ENCODE results near the gene CRTC1.

Gene CRTC1

DNA sequence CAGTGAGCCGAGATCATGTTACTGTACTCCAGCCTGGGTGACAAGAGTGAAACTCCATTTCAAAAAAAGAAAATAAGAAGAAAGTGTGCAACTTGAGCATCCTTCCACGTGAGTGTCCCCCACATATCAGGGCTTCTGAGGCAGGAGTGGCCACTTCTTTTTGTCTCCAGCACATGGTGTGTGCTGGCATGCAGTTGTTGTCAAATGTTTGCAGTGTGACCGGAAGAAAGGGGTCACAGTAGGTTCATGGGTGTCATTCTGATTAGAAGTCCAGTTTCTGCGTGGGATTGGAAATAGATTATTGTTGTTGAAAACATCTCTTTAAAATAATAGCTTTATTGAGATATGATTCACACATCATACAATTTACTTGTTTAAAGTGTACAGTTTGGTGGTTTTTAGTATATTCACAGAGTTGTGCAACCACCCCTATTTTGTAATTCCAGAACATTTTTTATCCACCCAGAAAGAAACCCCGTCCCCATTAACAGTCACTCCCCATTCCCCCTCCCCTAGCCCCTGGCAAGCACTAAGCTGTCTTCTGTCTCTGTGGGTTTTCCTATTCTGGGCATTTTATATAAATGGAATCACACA lies 2.2 kb downstream of the CRTC1 start:
- Histone ChIP-seq H3K27ac (ENCODE audit: low read length) (no peak overlapping the region), H3K79me2 (ENCODE audit: insufficient read depth, low read length) (peaks cover 26% of the 10 kb centered on the region), H3K9ac (ENCODE audit: low read depth, low read length) (no peak overlapping the region), H3K27me3 (ENCODE audit: insufficient read depth, low read length, poor library complexity) (no peaks in the 10 kb centered on the region), H3K4me2 (ENCODE audit: insufficient read depth, low read length) (no peak overlapping the region), H4K20me1 (ENCODE audit: insufficient read depth, low read length) (peaks cover 20% of the 10 kb centered on the region; the same call in 1 of the 2 replicates), H3K36me3 (ENCODE audit: insufficient read depth, low read length) (no peaks in the 10 kb centered on the region), H3K9me3 (ENCODE audit: insufficient read depth, low read length, severe bottlenecking) (no peaks in the 10 kb centered on the region), H2AFZ (ENCODE audit: low read depth, low read length) (no peak overlapping the region), H3K4me1 (ENCODE audit: insufficient read depth, low read length) (peaks cover 26% of the 10 kb centered on the region), H3K4me3 (ENCODE audit: low read depth in 1 of 2, low read length in 2 of 2) (no peak overlapping the region)
- ATAC-seq (ENCODE audit: insufficient read depth, low read depth) (no peak), DNase-seq (no peak)
- TF ChIP-seq, protein P1, sequence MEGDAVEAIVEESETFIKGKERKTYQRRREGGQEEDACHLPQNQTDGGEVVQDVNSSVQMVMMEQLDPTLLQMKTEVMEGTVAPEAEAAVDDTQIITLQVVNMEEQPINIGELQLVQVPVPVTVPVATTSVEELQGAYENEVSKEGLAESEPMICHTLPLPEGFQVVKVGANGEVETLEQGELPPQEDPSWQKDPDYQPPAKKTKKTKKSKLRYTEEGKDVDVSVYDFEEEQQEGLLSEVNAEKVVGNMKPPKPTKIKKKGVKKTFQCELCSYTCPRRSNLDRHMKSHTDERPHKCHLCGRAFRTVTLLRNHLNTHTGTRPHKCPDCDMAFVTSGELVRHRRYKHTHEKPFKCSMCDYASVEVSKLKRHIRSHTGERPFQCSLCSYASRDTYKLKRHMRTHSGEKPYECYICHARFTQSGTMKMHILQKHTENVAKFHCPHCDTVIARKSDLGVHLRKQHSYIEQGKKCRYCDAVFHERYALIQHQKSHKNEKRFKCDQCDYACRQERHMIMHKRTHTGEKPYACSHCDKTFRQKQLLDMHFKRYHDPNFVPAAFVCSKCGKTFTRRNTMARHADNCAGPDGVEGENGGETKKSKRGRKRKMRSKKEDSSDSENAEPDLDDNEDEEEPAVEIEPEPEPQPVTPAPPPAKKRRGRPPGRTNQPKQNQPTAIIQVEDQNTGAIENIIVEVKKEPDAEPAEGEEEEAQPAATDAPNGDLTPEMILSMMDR (IDR thresholded peaks at IDR 0.05; ENCODE audit: borderline replicate concordance, extremely low read depth, low read length, poor library complexity, severe bottlenecking): no peak
- TF ChIP-seq EZH2 (IDR thresholded peaks at IDR 0.05; ENCODE audit: borderline replicate concordance, low read depth, low read length, severe bottlenecking): no peak

DNA sequence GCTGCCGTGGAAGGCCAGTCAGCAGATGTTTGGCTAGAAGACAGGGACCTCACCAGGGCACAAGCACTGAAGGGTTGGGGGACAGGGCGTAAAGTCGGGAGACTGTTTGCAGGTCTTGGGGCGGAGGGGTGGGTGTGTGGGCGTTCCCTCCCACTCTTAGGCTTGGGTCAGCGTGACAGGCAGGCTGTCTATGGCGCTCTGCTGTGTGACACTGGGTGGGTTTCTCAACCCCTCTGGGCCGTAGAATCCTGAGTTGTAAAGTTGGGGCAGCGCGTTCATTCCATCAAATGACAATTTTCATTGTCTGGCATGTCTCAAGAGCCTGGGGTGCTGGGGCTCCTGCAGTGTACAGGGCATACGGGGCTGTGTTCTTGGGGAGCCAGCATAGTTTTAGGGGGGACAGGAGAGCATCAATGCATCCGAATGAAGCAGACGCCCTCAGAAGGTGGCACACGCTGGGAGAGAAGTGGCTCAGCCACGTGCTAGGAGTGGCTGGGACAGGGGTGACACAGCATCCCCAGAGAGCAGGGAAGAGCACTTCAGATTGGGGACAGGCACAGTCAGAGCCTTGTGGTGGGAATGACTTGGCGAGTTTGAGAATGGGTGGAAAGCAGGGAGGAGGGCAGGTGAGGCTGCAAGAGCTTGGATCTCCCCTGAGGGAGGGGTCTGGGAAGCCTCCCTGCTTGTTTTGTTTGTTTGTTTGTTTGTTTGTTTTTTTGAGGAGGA lies 4.4 kb downstream of the CRTC1 start:
- Histone ChIP-seq H3K4me2 (ENCODE audit: insufficient read depth, low read length) (no peak overlapping the region), H3K27me3 (ENCODE audit: insufficient read depth, low read length, poor library complexity) (no peaks in the 10 kb centered on the region), H3K9ac (ENCODE audit: low read depth, low read length) (no peak overlapping the region), H3K79me2 (ENCODE audit: insufficient read depth, low read length) (peaks cover 31% of the 10 kb centered on the region), H3K36me3 (ENCODE audit: insufficient read depth, low read length) (no peaks in the 10 kb centered on the region), H3K4me3 (ENCODE audit: low read depth in 1 of 2, low read length in 2 of 2) (no peak overlapping the region), H4K20me1 (ENCODE audit: insufficient read depth, low read length) (peaks cover 20% of the 10 kb centered on the region; the same call in 1 of the 2 replicates), H3K9me3 (ENCODE audit: insufficient read depth, low read length, severe bottlenecking) (no peaks in the 10 kb centered on the region), H3K4me1 (ENCODE audit: insufficient read depth, low read length) (peaks cover 14% of the 10 kb centered on the region), H3K27ac (ENCODE audit: low read length) (no peak overlapping the region), H2AFZ (ENCODE audit: low read depth, low read length) (no peak overlapping the region)
- no peak for ATAC-seq (ENCODE audit: insufficient read depth, low read depth)
- TF ChIP-seq, protein P1 (IDR thresholded peaks at IDR 0.05; ENCODE audit: borderline replicate concordance, extremely low read depth, low read length, poor library complexity, severe bottlenecking): no peak
- TF ChIP-seq EZH2 (IDR thresholded peaks at IDR 0.05; ENCODE audit: borderline replicate concordance, low read depth, low read length, severe bottlenecking): no peak
- DNase-seq: no peak

DNA sequence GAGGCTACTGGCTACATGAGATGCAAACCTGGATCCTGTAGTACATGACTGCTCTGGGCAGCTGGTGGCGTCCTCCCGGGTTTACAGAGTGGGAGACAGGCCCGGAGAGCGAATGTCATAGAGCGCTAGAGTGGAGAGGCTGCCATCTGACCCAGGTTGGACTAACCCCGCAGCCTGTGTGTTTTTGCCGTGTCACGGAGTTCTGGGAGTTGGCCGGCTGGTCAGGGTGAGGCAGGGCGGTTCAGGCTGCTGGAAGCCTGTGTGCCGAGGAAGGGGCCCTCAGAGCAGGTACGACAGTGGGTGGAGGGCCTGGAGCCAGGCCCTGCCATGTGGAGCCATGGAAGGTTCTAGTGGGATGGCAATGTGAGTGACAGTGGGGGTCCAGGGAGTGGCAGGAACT lies 12.5 kb downstream of the CRTC1 start:
- H3K4me3 ChIP-seq (ENCODE audit: low read depth in 1 of 2, low read length in 2 of 2): no peak overlapping the region
- no peak overlapping the region for H3K4me2 ChIP-seq (ENCODE audit: insufficient read depth, low read length)
- H4K20me1 ChIP-seq (ENCODE audit: insufficient read depth, low read length): peaks cover 45% of the 10 kb centered on the region
- H3K4me1 ChIP-seq (ENCODE audit: insufficient read depth, low read length): peaks cover 16% of the 10 kb centered on the region
- H3K79me2 ChIP-seq (ENCODE audit: insufficient read depth, low read length): peaks cover 24% of the 10 kb centered on the region; the same call in 1 of the 2 replicates
- H2AFZ ChIP-seq (ENCODE audit: low read depth, low read length): no peak overlapping the region
- no peaks in the 10 kb centered on the region for H3K9me3 ChIP-seq (ENCODE audit: insufficient read depth, low read length, severe bottlenecking)
- H3K9ac ChIP-seq (ENCODE audit: low read depth, low read length): no peak overlapping the region
- no peaks in the 10 kb centered on the region for H3K27me3 ChIP-seq (ENCODE audit: insufficient read depth, low read length, poor library complexity)
- TF ChIP-seq EZH2 (IDR thresholded peaks at IDR 0.05; ENCODE audit: borderline replicate concordance, low read depth, low read length, severe bottlenecking): no peak
- TF ChIP-seq, protein P1 (IDR thresholded peaks at IDR 0.05; ENCODE audit: borderline replicate concordance, extremely low read depth, low read length, poor library complexity, severe bottlenecking): no peak
- no peaks in the 10 kb centered on the region for H3K36me3 ChIP-seq (ENCODE audit: insufficient read depth, low read length)
- H3K27ac ChIP-seq (ENCODE audit: low read length): no peak overlapping the region
- DNase-seq (no peak), ATAC-seq (ENCODE audit: insufficient read depth, low read depth) (no peak)
